GM21526 (cell line): ENCODE results near the gene SLC13A3.

Source experiments
- ATAC-seq: cut with Tn5 transposase; IDR thresholded peaks from one replicate; pipeline ENCODE4 v1.9.1; 2021; ENCODE audit warnings: moderate library complexity; ENCODE audit not compliant: unreplicated experiment, low FRiP score

The SLC13A3 gene

DNA sequence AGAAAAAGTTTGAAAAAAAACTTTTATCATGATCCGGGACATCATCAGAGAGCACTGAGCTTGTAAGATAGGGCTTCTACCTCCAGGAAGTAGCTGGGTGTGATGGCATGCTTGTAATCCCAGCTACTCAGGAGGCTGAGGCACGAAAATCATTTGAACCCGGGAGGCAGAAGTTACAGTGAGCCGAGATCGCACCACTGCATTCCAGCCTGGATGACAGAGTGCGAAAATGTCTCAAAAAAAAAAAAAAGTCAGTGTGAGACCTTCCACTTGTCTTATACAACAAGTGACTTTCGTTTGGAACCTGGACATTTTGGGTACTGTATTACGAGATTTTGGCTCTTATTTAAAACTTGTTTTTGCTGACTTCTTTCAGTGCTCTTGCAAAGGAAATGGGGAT, 5.9 kb upstream of the SLC13A3 start:
- no peak for ATAC-seq

DNA sequence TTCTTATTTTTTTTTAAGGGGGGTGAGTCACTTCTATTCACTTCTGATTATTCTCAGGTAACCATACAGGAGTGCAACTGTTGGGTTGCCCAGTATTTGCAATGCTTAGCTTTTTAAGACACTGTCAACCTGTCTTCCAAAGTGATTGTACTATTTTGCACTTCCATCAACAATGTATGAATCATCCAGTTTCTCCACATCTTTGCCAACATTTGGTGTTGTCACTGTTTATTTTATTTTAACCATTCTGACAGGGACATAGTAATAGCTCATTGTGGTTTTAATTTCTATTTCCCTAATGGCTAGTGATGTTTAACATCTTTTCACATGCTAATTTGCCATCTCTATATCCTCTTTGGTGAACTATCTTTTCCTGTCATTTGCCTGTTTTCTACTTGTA, 1.4 kb upstream of the SLC13A3 start:
- no peak for ATAC-seq

DNA sequence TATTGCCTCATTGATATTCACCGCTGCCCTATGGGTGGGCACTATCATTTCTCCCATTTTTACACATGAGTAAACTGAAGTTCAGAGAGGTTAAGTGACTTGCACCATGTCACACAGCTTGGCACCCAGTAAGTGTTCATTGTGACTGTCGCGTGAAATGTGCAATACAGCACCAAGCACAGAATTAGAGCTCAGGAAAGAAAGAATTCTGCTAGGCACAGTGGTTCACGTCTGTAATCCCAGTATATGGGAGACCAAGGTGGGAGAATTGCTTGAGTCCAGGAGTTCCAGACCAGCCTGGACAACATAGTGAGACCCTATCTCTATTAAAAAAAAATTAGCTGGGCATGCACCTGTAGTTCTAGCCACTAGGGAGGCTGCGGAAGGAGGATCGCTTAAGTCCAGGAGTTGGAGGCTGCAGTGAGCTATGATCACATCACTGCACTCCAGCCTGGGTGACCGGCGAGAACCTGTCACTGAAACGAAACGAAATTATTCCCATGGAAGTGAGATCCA, 626 bp downstream of the SLC13A3 start:
- ATAC-seq: no peak

GRCh38 chr20:46649965-46650542, 1.2 kb downstream of the SLC13A3 start:
- ATAC-seq: no peak

GRCh38 chr20:46649650-46649949, 1.7 kb downstream of the SLC13A3 start:
- no peak for ATAC-seq

GRCh38 chr20:46648903-46649649, 2.2 kb downstream of the SLC13A3 start:
- ATAC-seq: no peak

GRCh38 chr20:46647469-46647868, 3.8 kb downstream of the SLC13A3 start:
- ATAC-seq: no peak

DNA sequence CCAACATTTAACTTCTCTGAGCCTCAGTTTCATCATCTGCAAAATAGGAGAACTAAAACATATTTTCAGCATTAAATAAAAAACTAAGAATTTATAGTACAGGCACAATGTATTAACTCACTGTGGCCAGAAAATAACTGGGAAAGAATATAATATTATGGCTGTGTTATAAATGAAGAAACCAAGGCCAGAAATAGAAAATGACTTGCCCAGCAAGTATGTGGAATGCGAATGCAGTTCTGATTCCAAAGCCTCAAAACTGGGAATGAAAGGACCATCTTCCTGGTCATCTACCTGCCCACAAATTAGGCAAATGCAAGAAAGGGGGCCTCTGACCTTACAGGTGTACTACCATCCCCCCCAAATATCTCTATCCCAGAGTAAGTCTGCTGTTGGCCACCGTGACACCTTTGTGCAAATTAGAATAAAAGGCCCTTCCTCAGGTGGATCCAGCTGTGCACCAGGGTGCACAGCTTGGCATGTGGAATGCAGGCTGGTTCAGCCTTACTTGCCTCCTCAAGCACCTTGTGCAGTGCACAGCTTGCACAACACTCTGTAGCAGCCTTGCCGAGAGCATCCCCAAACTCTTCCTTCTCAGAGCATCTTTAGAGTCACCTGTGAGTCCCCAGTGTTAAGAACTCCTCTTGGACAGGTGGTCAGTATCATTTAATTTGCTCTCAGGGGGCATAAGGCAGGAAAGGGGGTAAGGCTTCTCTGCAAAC, 4.4 kb downstream of the SLC13A3 start:
- ATAC-seq: no peak

- no peak for ATAC-seq
Observed at GRCh38 chr20:46646122-46646521, 5.1 kb downstream of the SLC13A3 start.

GRCh38 chr20:46644733-46645132, 6.5 kb downstream of the SLC13A3 start:
- ATAC-seq: no peak

- no peak for ATAC-seq
Observed at GRCh38 chr20:46644160-46644559, 7.1 kb downstream of the SLC13A3 start.

DNA sequence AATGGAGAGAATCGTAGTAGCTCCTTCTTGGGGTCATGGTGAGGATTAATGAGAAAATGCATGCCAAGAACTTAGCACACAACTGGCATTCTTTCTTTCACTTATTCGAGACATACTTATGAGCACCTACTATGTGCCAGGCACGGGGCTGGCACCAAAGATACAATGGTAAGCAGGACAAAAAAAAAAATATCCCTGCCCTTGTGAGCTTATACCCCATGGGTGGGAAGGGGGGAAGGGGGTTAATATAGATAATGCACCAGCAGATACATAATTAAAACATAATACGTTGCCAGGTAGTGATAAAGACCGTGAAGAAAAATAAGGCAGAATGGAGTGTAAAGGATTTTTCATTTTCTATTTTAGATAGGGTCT, 8.3 kb downstream of the SLC13A3 start:
- no peak for ATAC-seq

- ATAC-seq: no peak
Observed at GRCh38 chr20:46642265-46642968, 8.8 kb downstream of the SLC13A3 start.

GRCh38 chr20:46641424-46641823, 9.8 kb downstream of the SLC13A3 start:
- ATAC-seq: no peak

GRCh38 chr20:46640536-46641311, 10.5 kb downstream of the SLC13A3 start:
- no peak for ATAC-seq

DNA sequence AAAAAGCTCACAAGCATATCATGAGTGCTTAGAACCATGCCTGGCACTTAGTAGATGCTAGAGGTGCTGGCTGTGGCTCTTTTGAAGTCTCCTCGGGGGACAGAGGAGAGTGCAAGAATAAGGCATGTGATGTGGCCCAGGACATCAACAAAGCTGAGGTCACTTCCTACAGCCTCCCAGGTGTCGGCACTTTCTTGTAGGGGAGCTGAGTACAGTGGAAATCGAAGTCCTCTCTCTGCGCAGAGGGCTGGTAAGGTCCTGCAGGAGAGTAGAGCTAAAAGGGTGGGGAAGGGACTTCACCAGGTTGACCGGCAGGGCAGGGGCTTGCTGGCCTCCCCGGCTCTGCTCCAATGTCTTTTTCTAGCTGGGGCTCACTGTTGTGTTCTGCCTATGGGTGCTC, 11.2 kb downstream of the SLC13A3 start:
- no peak for ATAC-seq

GRCh38 chr20:46639587-46639986, 11.7 kb downstream of the SLC13A3 start:
- ATAC-seq: no peak

DNA sequence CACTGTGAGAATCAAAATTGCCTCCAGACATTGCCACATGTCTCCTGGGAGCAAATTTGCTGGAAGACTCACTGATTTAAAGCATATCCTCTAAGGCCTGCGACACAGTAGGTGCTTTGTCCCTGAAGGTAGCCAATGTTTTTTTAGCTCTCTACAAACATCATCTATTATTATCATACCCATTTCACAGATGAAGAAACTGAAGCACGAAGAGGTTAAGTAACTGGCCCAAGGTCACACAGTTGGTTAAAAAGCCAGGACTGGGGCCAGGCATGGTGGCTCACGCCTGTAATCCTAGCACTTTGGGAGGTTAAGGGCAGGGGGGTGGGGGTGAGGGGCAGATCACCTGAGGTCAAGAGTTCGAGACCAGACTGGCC, 12.4 kb downstream of the SLC13A3 start:
- ATAC-seq: no peak

DNA sequence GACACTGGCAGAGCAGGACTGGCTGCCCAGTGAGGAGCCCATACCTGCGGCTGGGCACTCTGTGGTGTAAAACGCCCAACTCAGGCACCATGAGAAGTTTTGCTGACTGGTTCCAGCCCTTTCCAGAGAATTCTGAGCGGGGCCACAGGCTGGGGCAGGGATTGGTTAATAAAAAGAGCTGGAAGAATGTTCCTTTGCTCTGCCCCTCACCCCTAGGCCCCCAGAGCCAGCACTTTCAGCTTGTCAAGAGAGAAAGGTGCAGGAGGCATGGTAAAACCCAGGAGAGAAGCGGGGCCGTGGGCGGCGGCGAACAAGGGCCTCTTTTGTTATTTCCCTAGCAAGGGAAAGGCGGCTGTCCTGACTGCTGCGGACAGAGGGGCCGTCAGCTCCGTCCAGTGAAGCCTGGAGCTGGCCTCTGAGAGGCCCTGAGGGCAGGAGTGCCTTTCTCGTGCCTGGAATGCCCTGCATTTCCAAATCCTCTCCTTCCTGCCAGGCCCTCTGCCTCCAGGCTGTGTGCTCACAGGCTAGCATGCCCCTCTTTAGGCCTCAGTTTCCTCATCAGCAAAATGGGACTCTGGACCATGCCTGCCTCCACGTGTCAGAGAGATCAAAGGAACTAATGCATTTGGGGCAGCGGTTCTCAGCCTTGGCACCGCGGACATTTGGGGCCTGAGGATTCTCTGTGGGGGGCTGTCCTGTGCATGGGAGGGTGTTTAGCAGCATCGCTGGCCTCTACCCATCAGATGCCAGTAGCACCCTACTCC, 12.9 kb downstream of the SLC13A3 start:
- no peak for ATAC-seq
